NCI-H748 (cell line): Measurements from ENCODE around the gene MAPK7.

ENCODE experiments used
- DNase-seq: peaks from one replicate; lab custom pipeline; 2025; ENCODE audit not compliant: unreplicated experiment; lab: John Stamatoyannopoulos, UW

MAPK7 gene

GRCh38 chr17:19378416-19379360, at the start of gene MAPK7:
Gene MAPK7 (plus strand): TSS chr17:19378498. CDS start chr17:19378901, 403 bp downstream.
- DNase-seq: peak; percentile 78

GRCh38 chr17:19329136-19329535, 49.2 kb upstream of the MAPK7 start:
- no peak for DNase-seq

GRCh38 chr17:19329839-19330238, 48.5 kb upstream of the MAPK7 start:
- no peak for DNase-seq

GRCh38 chr17:19330271-19330670, 48.0 kb upstream of the MAPK7 start:
- no peak for DNase-seq

GRCh38 chr17:19331134-19331533, 47.2 kb upstream of the MAPK7 start:
- no peak for DNase-seq

- no peak for DNase-seq
Observed at GRCh38 chr17:19331543-19332245, 46.6 kb upstream of the MAPK7 start.

- DNase-seq: peak; percentile 26
Observed at GRCh38 chr17:19332371-19333131, 45.7 kb upstream of the MAPK7 start.

- DNase-seq: no peak
Observed at GRCh38 chr17:19333132-19333440, 45.2 kb upstream of the MAPK7 start.

GRCh38 chr17:19333736-19334290, 44.5 kb upstream of the MAPK7 start:
- no peak for DNase-seq

GRCh38 chr17:19334331-19334730, 44.0 kb upstream of the MAPK7 start:
- no peak for DNase-seq

GRCh38 chr17:19335951-19336631, 42.2 kb upstream of the MAPK7 start:
- no peak for DNase-seq

GRCh38 chr17:19336938-19337711, 41.2 kb upstream of the MAPK7 start:
- no peak for DNase-seq

GRCh38 chr17:19337712-19338023, 40.6 kb upstream of the MAPK7 start:
- DNase-seq: no peak

GRCh38 chr17:19338031-19338990, 40.0 kb upstream of the MAPK7 start:
- peak; percentile 36 for DNase-seq

- DNase-seq: no peak
Observed at GRCh38 chr17:19339341-19339815, 38.9 kb upstream of the MAPK7 start.

GRCh38 chr17:19341211-19341631, 37.1 kb upstream of the MAPK7 start:
- no peak for DNase-seq

GRCh38 chr17:19341641-19342610, 36.4 kb upstream of the MAPK7 start:
- DNase-seq: no peak
